H9 (cell line): Measurements from ENCODE around the gene CISD2. TPM values are rescaled to one million over a fixed set of nuclear protein-coding genes. Genes with fewer than 3 reads are reported as not detected.

Experiments
- DNase-seq: peaks from one replicate; pipeline ENCODE4 v3.0.0-alpha.2; 2017
- H2AFZ ChIP-seq: one replicate; pipeline ENCODE4 v1.6.1; 2013; ENCODE audit warnings: mild to moderate bottlenecking, low read length, control low read depth, moderate library complexity
- H2AK5ac ChIP-seq: 2 replicates; pipeline ENCODE4 v1.6.1; 2013; ENCODE audit warnings: low read length, control low read depth, mixed read lengths; ENCODE audit not compliant: insufficient read length
- H2BK120ac ChIP-seq: one replicate; pipeline ENCODE4 v1.6.1; 2013; ENCODE audit warnings: low read depth, mild to moderate bottlenecking, low read length, control low read depth, inconsistent platforms; ENCODE audit not compliant: poor library complexity, severe bottlenecking
- H2BK12ac ChIP-seq: 2 replicates; pipeline ENCODE4 v1.6.1; 2013; ENCODE audit warnings: low read length, control low read depth, mixed read lengths, low read depth; ENCODE audit not compliant: insufficient read length
- H2BK15ac ChIP-seq: 2 replicates; pipeline ENCODE4 v1.6.1; 2013; ENCODE audit warnings: low read depth, low read length, control low read depth
- H2BK20ac ChIP-seq: one replicate; pipeline ENCODE4 v1.6.1; 2013; ENCODE audit warnings: low read depth, mild to moderate bottlenecking, low read length, control low read depth, inconsistent platforms; ENCODE audit not compliant: poor library complexity, severe bottlenecking
- H2BK5ac ChIP-seq: 2 replicates; pipeline ENCODE4 v1.6.1; 2013; ENCODE audit warnings: low read length, control low read depth, mixed read lengths; ENCODE audit not compliant: insufficient read length
- H3K14ac ChIP-seq: 2 replicates; pipeline ENCODE4 v1.6.1; 2013; ENCODE audit warnings: low read length, control low read depth; ENCODE audit not compliant: insufficient read depth
- H3K18ac ChIP-seq: 2 replicates; pipeline ENCODE4 v1.6.1; 2013; ENCODE audit warnings: low read depth, mild to moderate bottlenecking, mixed read lengths, low read length, control low read depth; ENCODE audit not compliant: insufficient read length
- H3K23ac ChIP-seq: 2 replicates; pipeline ENCODE4 v1.6.1; 2013; ENCODE audit warnings: low read length, control low read depth, mixed read lengths, low read depth; ENCODE audit not compliant: insufficient read length
- H3K23me2 ChIP-seq: 2 replicates; pipeline ENCODE4 v1.6.1; 2013; ENCODE audit warnings: low read depth, mild to moderate bottlenecking, mixed read lengths, low read length, control low read depth; ENCODE audit not compliant: insufficient read length, poor library complexity, severe bottlenecking
- H3K27ac ChIP-seq: 2 replicates; pipeline ENCODE4 v1.5.1; 2013; ENCODE audit warnings: low read length, control low read depth, mixed read lengths, low read depth; ENCODE audit not compliant: insufficient read length
- H3K27me3 ChIP-seq: 2 replicates; pipeline ENCODE4 v1.6.1; 2013; ENCODE audit warnings: low read length, control low read depth, inconsistent platforms; ENCODE audit not compliant: insufficient read depth
- H3K4ac ChIP-seq: 2 replicates; pipeline ENCODE4 v1.6.1; 2013; ENCODE audit warnings: low read depth, mild to moderate bottlenecking, control low read depth, inconsistent platforms, low read length, moderate library complexity
- H3K4me1 ChIP-seq: 2 replicates; pipeline ENCODE4 v1.6.1; 2013; ENCODE audit warnings: low read length, control low read depth, inconsistent platforms; ENCODE audit not compliant: insufficient read depth
- H3K4me2 ChIP-seq: 2 replicates; pipeline ENCODE4 v1.6.1; 2013; ENCODE audit warnings: low read length, control low read depth, mixed read lengths; ENCODE audit not compliant: insufficient read length, insufficient read depth
- H3K56ac ChIP-seq: 2 replicates; pipeline ENCODE4 v1.6.1; 2013; ENCODE audit warnings: low read depth, mild to moderate bottlenecking, mixed read lengths, low read length, control low read depth; ENCODE audit not compliant: insufficient read length
- H3K79me1 ChIP-seq: 2 replicates; pipeline ENCODE4 v1.6.1; 2013; ENCODE audit warnings: low read depth, mild to moderate bottlenecking, moderate library complexity, low read length, control low read depth, inconsistent platforms; ENCODE audit not compliant: insufficient read depth, poor library complexity, severe bottlenecking
- H3K79me2 ChIP-seq: 2 replicates; pipeline ENCODE4 v1.6.1; 2013; ENCODE audit warnings: low read length, control low read depth, inconsistent platforms; ENCODE audit not compliant: insufficient read depth
- H3K9ac ChIP-seq: 2 replicates; pipeline ENCODE4 v1.6.1; 2013; ENCODE audit warnings: low read length, control low read depth, mixed read lengths; ENCODE audit not compliant: insufficient read length; ENCODE audit errors: extremely low read depth
- H3K9me3 ChIP-seq: one replicate; pipeline ENCODE4 v1.6.1; 2013; ENCODE audit warnings: low read depth, low read length, inconsistent platforms; ENCODE audit not compliant: control insufficient read depth
- H3T11ph ChIP-seq: one replicate; pipeline ENCODE4 v1.6.1; 2013; ENCODE audit warnings: mild to moderate bottlenecking, low read length, control low read depth, inconsistent platforms
- H4K20me1 ChIP-seq: one replicate; pipeline ENCODE4 v1.6.1; 2013; ENCODE audit not compliant: control insufficient read depth, insufficient read length, insufficient read depth
- H4K5ac ChIP-seq: 2 replicates; pipeline ENCODE4 v1.6.1; 2013; ENCODE audit warnings: low read depth, mild to moderate bottlenecking, mixed read lengths, low read length, control low read depth; ENCODE audit not compliant: insufficient read length
- H4K8ac ChIP-seq: replicated peaks from 2 replicates; pipeline ENCODE4 v1.6.1; 2013; ENCODE audit warnings: low read length, control low read depth, mixed read lengths, low read depth; ENCODE audit not compliant: insufficient read length
- H4K91ac ChIP-seq: 2 replicates; pipeline ENCODE4 v1.6.1; 2013; ENCODE audit warnings: low read depth, mild to moderate bottlenecking, moderate library complexity, mixed read lengths, low read length, control low read depth; ENCODE audit not compliant: insufficient read length
- H3K27ac Mint-ChIP-seq, 3 experiments: 2 replicates in 2 of 3; 3 replicates in 1 of 3; pipeline ENCODE4 v1.8.0; 2020 to 2021; ENCODE audit warnings: mixed read lengths in 3 of 3, mild to moderate bottlenecking in 1 of 3, moderate library complexity in 1 of 3
- H3K27me3 Mint-ChIP-seq: 2 replicates; pipeline ENCODE4 v1.8.0; 2021; ENCODE audit warnings: low read depth, mild to moderate bottlenecking, moderate library complexity, mixed read lengths
- H3K36me3 Mint-ChIP-seq, 3 experiments: 2 replicates in 2 of 3; 3 replicates in 1 of 3; pipeline ENCODE4 v1.8.0; 2020 to 2021; ENCODE audit warnings: low read depth in 3 of 3, mixed read lengths in 3 of 3; ENCODE audit not compliant: insufficient read depth in 1 of 3
- H3K4me1 Mint-ChIP-seq, 2 experiments: 2 replicates each; pipeline ENCODE4 v1.8.0; 2020; ENCODE audit warnings: mixed read lengths in 2 of 2
- H3K4me3 Mint-ChIP-seq, 2 experiments: 2 replicates in 1 of 2; 3 replicates in 1 of 2; pipeline ENCODE4 v1.8.0; 2020 to 2021; ENCODE audit warnings: mild to moderate bottlenecking in 2 of 2, mixed read lengths in 2 of 2, moderate library complexity in 1 of 2
- H3K9me3 Mint-ChIP-seq, 2 experiments: 2 replicates in 1 of 2; 3 replicates in 1 of 2; pipeline ENCODE4 v1.8.0; 2020; ENCODE audit warnings: mild to moderate bottlenecking in 2 of 2, mixed read lengths in 2 of 2, moderate library complexity in 1 of 2
- WGBS: extraction: QIAGEN DNeasy Blood & Tissue Kit; methylation state at CpG from one replicate; pipeline ENCODE4 v1.1.7; 2013; ENCODE audit warnings: missing lambda C conversion rate, low lambda C conversion rate, mixed read lengths; ENCODE audit not compliant: insufficient read length; ENCODE audit errors: extremely low coverage; 5-methylcytosine and 5-hydroxymethylcytosine counted together
- total RNA-seq: library from RNA; stranded (reverse); gene quantifications from 2 replicates; pipeline ENCODE4 v1.2.1, GENCODE V29; 2021
- TF ChIP-seq, protein P1 (sequence below): fragments of 200-600 bp; sonication (generic); conservative IDR thresholded peaks from 3 replicates; pipeline ENCODE4 v1.8.0; 2021; ENCODE audit warnings: antibody characterized with exemption, mild to moderate bottlenecking

The CISD2 gene
- total RNA-seq, 1 experiment from 2014 or later: 45.6 TPM

- Histone ChIP-seq H3T11ph (no peak overlapping the region), H3K4ac (no peak overlapping the region), H3K4me2 (peak overlapping the region; percentile 49), H3K79me2 (peaks cover 68% of the 10 kb centered on the region; the same call in 1 of the 2 replicates), H3K18ac (no peak overlapping the region), H3K4me1 (peaks cover 6% of the 10 kb centered on the region; the same call in 1 of the 2 replicates), H4K20me1 (peaks cover 2% of the 10 kb centered on the region), H2BK20ac (no peak overlapping the region), H2BK15ac (no peak overlapping the region), H4K91ac (no peak overlapping the region), H3K27me3 (no peaks in the 10 kb centered on the region), H2AFZ (no peak overlapping the region), H3K23ac (no peak overlapping the region), H3K27ac (no peak overlapping the region), H3K56ac (no peak overlapping the region), H3K79me1 (no peaks in the 10 kb centered on the region), H2BK5ac (no peak overlapping the region), H2AK5ac (no peak overlapping the region), H3K23me2 (no peaks in the 10 kb centered on the region), H3K9ac (no peak overlapping the region), H3K14ac (no peak overlapping the region), H3K9me3 (no peaks in the 10 kb centered on the region), H2BK12ac (no peak overlapping the region), H4K8ac (no peak overlapping the region), H2BK120ac (no peak overlapping the region), H4K5ac (no peak overlapping the region)
- peaks cover 3 to 22% (median 10%) of the 10 kb centered on the region in 3 experiments; a peak in 5 of 7 replicates for H3K36me3 Mint-ChIP-seq
- no peaks in the 10 kb centered on the region; a peak in 1 of 5 replicates for H3K9me3 Mint-ChIP-seq
- DNase-seq: no peak
- no peaks in the 10 kb centered on the region for H3K27me3 Mint-ChIP-seq
- H3K27ac Mint-ChIP-seq: no peak overlapping the region
- TF ChIP-seq, protein P1, sequence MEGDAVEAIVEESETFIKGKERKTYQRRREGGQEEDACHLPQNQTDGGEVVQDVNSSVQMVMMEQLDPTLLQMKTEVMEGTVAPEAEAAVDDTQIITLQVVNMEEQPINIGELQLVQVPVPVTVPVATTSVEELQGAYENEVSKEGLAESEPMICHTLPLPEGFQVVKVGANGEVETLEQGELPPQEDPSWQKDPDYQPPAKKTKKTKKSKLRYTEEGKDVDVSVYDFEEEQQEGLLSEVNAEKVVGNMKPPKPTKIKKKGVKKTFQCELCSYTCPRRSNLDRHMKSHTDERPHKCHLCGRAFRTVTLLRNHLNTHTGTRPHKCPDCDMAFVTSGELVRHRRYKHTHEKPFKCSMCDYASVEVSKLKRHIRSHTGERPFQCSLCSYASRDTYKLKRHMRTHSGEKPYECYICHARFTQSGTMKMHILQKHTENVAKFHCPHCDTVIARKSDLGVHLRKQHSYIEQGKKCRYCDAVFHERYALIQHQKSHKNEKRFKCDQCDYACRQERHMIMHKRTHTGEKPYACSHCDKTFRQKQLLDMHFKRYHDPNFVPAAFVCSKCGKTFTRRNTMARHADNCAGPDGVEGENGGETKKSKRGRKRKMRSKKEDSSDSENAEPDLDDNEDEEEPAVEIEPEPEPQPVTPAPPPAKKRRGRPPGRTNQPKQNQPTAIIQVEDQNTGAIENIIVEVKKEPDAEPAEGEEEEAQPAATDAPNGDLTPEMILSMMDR: no peak
- no CpG with 5 or more reads among the region's 4 CpGs for WGBS
- H3K4me3 Mint-ChIP-seq: peak overlapping the region in 1 of 2 experiments; percentile 27; a peak in 2 of 5 replicates
- H3K4me1 Mint-ChIP-seq: peaks cover 43 to 53% of the 10 kb centered on the region in 2 experiments
These were observed 45.3 kb upstream of the CISD2 start for GRCh38 chr4:102823464-102823863.
